K562 (cell line): ENCODE measurements around the gene SLC26A2. TPM values are rescaled to one million over a fixed set of nuclear protein-coding genes. Genes with fewer than 3 reads are reported as not detected.

Experiments
- CCAR2 ChIP-seq: fragments of 200-400 bp; formaldehyde crosslinking; IDR thresholded peaks from 2 replicates; pipeline ENCODE4 v1.6.1; 2017; ENCODE audit warnings: mild to moderate bottlenecking, low read depth, low read length
- CHD4 ChIP-seq: fragments of 200-600 bp; sonication (generic); IDR thresholded peaks from 3 replicates; pipeline ENCODE4 v1.6.1; 2012; ENCODE audit warnings: low read depth, mild to moderate bottlenecking, mixed read lengths, low read length, inconsistent platforms; ENCODE audit not compliant: insufficient read depth, insufficient replicate concordance, poor library complexity, severe bottlenecking
- FOXK2 ChIP-seq, 2 experiments: fragments of 450-650 bp; IDR thresholded peaks in 1 of 2; conservative IDR thresholded peaks in 1 of 2; 2 replicates each; pipeline ENCODE4 v1.6.1; 2016; ENCODE audit warnings: low read depth in 2 of 2, mild to moderate bottlenecking in 1 of 2
- GATA2 ChIP-seq: sonication (generic); formaldehyde crosslinking; IDR thresholded peaks from 2 replicates; pipeline ENCODE4 v1.4.0; 2020; ENCODE audit warnings: mild to moderate bottlenecking, missing genetic modification reagents
- HDAC8 ChIP-seq: fragments of 450-650 bp; IDR thresholded peaks from 2 replicates; pipeline ENCODE4 v1.6.1; 2016; ENCODE audit warnings: mild to moderate bottlenecking, missing genetic modification characterization, moderate library complexity, missing compliant biosample characterization
- HMG20A ChIP-seq: fragments of 450-650 bp; formaldehyde crosslinking; conservative IDR thresholded peaks from 2 replicates; pipeline ENCODE4 v1.4.0; 2020; ENCODE audit warnings: mild to moderate bottlenecking, mixed read lengths
- MTA1 ChIP-seq: fragments of 450-650 bp; IDR thresholded peaks from 2 replicates; pipeline ENCODE4 v1.6.1; 2017; ENCODE audit warnings: borderline replicate concordance
- SAFB2 ChIP-seq: fragments of 200-400 bp; formaldehyde crosslinking; IDR thresholded peaks from 2 replicates; pipeline ENCODE4 v1.6.1; 2018; ENCODE audit warnings: borderline replicate concordance, low read length, low read depth, moderate library complexity; ENCODE audit not compliant: severe bottlenecking
- SP2 ChIP-seq: IDR thresholded peaks from 2 replicates; pipeline ENCODE4 v1.6.1; 2011; ENCODE audit warnings: mild to moderate bottlenecking, low read depth, low read length, moderate library complexity; ENCODE audit not compliant: poor library complexity, severe bottlenecking; ENCODE audit errors: extremely low read depth
- TRIM28 ChIP-seq: fragments of 450-650 bp; IDR thresholded peaks from 2 replicates; pipeline ENCODE4 v1.6.1; 2017
- ZNF174 ChIP-seq: fragments of 250-450 bp; sonication (Bioruptor Pico); IDR thresholded peaks from 2 replicates; pipeline ENCODE4 v1.4.0; 2020; ENCODE audit warnings: mild to moderate bottlenecking
- ZNF583 ChIP-seq: fragments of 250-450 bp; sonication (Bioruptor Pico); IDR thresholded peaks from 2 replicates; pipeline ENCODE4 v1.4.0; 2020
- ZNF695 ChIP-seq: fragments of 450-650 bp; formaldehyde crosslinking; IDR thresholded peaks from 2 replicates; pipeline ENCODE4 v1.4.0; 2020; ENCODE audit warnings: mild to moderate bottlenecking, moderate library complexity
- polyA plus RNA-seq, 8 experiments: library from polyadenylated mRNA; depleted of rRNA in 4 of 8; stranded (reverse) in 5 of 8; unstranded in 3 of 8; fragments of >200 nt; fragmentation: Nextera tagmentation in 2 of 8; fragmentation: Illumina TruSeq in 1 of 8; extraction: Ambion mirVana in 2 of 8; extraction: Trizol in 1 of 8; gene quantifications; 2 replicates each; pipeline versions ENCODE4 v1.2.1 to v1.2.3, GENCODE V29; 2011 to 2014; ENCODE audit warnings: inconsistent platforms in 1 of 8, missing spikeins in 1 of 8
- total RNA-seq, 7 experiments: library from RNA; depleted of rRNA in 6 of 7; stranded (reverse); fragments of >200 nt in 6 of 7; fragmentation: Illumina TruSeq in 2 of 7; extraction: Trizol in 2 of 7; gene quantifications; 2 replicates each; pipeline versions ENCODE4 v1.2.1 to v1.2.3, GENCODE V29; 2011 to 2021; ENCODE audit warnings: low replicate concordance in 1 of 7
- TF ChIP-seq, protein P1 (sequence below): sonication (generic); formaldehyde crosslinking; IDR thresholded peaks from 2 replicates; pipeline ENCODE4 v1.8.0; 2023; ENCODE audit warnings: mild to moderate bottlenecking, missing genetic modification reagents
- TF ChIP-seq, protein P2 (sequence below): fragments of 450-650 bp; IDR thresholded peaks from 2 replicates; pipeline ENCODE4 v1.6.1; 2017; ENCODE audit warnings: antibody characterized with exemption, mild to moderate bottlenecking
- TF ChIP-seq, protein P3 (sequence below): sonication (generic); formaldehyde crosslinking; IDR thresholded peaks from 2 replicates; pipeline ENCODE4 v1.8.1; 2022; ENCODE audit warnings: missing genetic modification reagents
- TF ChIP-seq, protein P4 (sequence below): fragments of 250-450 bp; sonication (Bioruptor Pico); IDR thresholded peaks from 2 replicates; pipeline ENCODE4 v1.5.0; 2020; ENCODE audit warnings: mild to moderate bottlenecking

Gene SLC26A2
- total and polyA plus RNA-seq, 9 of the 15 experiments (the other 6 are each of a cell fraction or from before 2014, with no cell fraction given) = 1.1 to 6.3 (median 3.6) TPM

DNA sequence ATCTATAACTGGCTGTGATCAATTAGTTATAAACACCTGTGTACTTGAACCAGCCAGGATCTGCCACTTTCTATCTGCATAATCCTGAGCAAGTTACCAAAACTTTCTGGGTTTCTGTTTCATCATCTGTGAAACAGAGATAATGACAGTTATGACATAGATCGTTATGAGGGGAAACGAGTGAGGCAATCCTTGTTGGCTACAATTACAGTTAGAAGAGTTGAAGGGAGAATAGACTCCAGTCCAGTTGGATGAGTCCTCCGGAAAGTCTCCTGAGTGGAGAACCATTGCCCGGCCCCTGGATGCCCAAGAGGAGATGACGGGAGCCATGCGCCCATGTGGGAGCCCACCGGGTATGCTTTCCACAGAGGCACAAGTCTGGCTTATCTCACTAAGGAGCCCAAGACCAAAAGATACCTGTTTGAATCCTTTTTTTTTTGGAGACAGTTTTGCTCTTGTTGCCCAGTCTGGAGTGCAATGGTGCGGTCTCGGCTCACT is 20.4 kb upstream of the SLC26A2 start (continued):
- TF ChIP-seq, protein P1, sequence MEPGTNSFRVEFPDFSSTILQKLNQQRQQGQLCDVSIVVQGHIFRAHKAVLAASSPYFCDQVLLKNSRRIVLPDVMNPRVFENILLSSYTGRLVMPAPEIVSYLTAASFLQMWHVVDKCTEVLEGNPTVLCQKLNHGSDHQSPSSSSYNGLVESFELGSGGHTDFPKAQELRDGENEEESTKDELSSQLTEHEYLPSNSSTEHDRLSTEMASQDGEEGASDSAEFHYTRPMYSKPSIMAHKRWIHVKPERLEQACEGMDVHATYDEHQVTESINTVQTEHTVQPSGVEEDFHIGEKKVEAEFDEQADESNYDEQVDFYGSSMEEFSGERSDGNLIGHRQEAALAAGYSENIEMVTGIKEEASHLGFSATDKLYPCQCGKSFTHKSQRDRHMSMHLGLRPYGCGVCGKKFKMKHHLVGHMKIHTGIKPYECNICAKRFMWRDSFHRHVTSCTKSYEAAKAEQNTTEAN (CRISPR knock-in tag) = no peak
- TF ChIP-seq ZNF583 (CRISPR knock-in tag) (no peak), GATA2 (CRISPR knock-in tag) (0 out of 2 replicates have a peak, but pooled peaks have one; percentile 14), MTA1 (0 out of 2 replicates have a peak, but pooled peaks have one; percentile 68), SAFB2 (no peak), CCAR2 (no peak), ZNF174 (CRISPR knock-in tag) (no peak), ZNF695 (CRISPR knock-in tag) (no peak), SP2 (no peak), CHD4 (no peak), TRIM28 (no peak), HDAC8 (tag) (no peak), FOXK2 (conservative IDR thresholded peaks at IDR 0.05 in 1 of 2, IDR thresholded peaks at IDR 0.05 in 1 of 2; ENCODE audit: low read depth in 2 of 2) (peak; percentile 57 to 66), HMG20A (no peak)
- TF ChIP-seq, protein P2, sequence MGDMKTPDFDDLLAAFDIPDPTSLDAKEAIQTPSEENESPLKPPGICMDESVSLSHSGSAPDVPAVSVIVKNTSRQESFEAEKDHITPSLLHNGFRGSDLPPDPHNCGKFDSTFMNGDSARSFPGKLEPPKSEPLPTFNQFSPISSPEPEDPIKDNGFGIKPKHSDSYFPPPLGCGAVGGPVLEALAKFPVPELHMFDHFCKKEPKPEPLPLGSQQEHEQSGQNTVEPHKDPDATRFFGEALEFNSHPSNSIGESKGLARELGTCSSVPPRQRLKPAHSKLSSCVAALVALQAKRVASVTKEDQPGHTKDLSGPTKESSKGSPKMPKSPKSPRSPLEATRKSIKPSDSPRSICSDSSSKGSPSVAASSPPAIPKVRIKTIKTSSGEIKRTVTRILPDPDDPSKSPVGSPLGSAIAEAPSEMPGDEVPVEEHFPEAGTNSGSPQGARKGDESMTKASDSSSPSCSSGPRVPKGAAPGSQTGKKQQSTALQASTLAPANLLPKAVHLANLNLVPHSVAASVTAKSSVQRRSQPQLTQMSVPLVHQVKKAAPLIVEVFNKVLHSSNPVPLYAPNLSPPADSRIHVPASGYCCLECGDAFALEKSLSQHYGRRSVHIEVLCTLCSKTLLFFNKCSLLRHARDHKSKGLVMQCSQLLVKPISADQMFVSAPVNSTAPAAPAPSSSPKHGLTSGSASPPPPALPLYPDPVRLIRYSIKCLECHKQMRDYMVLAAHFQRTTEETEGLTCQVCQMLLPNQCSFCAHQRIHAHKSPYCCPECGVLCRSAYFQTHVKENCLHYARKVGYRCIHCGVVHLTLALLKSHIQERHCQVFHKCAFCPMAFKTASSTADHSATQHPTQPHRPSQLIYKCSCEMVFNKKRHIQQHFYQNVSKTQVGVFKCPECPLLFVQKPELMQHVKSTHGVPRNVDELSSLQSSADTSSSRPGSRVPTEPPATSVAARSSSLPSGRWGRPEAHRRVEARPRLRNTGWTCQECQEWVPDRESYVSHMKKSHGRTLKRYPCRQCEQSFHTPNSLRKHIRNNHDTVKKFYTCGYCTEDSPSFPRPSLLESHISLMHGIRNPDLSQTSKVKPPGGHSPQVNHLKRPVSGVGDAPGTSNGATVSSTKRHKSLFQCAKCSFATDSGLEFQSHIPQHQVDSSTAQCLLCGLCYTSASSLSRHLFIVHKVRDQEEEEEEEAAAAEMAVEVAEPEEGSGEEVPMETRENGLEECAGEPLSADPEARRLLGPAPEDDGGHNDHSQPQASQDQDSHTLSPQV = peak; percentile 83
- TF ChIP-seq, protein P3, sequence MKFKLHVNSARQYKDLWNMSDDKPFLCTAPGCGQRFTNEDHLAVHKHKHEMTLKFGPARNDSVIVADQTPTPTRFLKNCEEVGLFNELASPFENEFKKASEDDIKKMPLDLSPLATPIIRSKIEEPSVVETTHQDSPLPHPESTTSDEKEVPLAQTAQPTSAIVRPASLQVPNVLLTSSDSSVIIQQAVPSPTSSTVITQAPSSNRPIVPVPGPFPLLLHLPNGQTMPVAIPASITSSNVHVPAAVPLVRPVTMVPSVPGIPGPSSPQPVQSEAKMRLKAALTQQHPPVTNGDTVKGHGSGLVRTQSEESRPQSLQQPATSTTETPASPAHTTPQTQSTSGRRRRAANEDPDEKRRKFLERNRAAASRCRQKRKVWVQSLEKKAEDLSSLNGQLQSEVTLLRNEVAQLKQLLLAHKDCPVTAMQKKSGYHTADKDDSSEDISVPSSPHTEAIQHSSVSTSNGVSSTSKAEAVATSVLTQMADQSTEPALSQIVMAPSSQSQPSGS (CRISPR knock-in tag) = no peak
- TF ChIP-seq, protein P4, sequence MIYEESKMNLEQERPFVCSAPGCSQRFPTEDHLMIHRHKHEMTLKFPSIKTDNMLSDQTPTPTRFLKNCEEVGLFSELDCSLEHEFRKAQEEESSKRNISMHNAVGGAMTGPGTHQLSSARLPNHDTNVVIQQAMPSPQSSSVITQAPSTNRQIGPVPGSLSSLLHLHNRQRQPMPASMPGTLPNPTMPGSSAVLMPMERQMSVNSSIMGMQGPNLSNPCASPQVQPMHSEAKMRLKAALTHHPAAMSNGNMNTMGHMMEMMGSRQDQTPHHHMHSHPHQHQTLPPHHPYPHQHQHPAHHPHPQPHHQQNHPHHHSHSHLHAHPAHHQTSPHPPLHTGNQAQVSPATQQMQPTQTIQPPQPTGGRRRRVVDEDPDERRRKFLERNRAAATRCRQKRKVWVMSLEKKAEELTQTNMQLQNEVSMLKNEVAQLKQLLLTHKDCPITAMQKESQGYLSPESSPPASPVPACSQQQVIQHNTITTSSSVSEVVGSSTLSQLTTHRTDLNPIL (CRISPR knock-in tag) = no peak
